H1 (cell line): ENCODE results near the gene ZNF618. TPM values are rescaled to one million over a fixed set of nuclear protein-coding genes. Genes with fewer than 3 reads are reported as not detected.

ENCODE experiments used
- CTCF ChIA-PET: fragments of 300-600 bp; sonication (Branson Sonifier 250); formaldehyde crosslinking; loops from one replicate; lab custom pipeline; 2021; ENCODE audit not compliant: partially characterized antibody; lab: Charles Lee
- POLR2A ChIA-PET: fragments of 300-600 bp; sonication (Branson Sonifier 250); formaldehyde crosslinking; loops from one replicate; lab custom pipeline; 2021; ENCODE audit warnings: inconsistent platforms; ENCODE audit not compliant: partially characterized antibody; lab: Charles Lee
- DNase-seq, 2 experiments: peaks; one replicate each; pipeline versions ENCODE4 v3.0.0 to v3.0.0-alpha.2; 2010 to 2022; ENCODE audit warnings: low spot score in 2 of 2, low read depth in 1 of 2, mixed read lengths in 1 of 2
- FAIRE-seq: peaks from 2 replicates; lab custom pipeline; 2011; peaks lifted over from hg19 to GRCh38; lab: Jason Lieb, UNC
- H2AFZ ChIP-seq: 2 replicates; pipeline ENCODE4 v1.8.1; 2012; ENCODE audit warnings: low read length, inconsistent platforms
- H2AK5ac ChIP-seq: 2 replicates; pipeline ENCODE4 v1.6.1; 2013; ENCODE audit warnings: low read depth, low read length
- H2BK120ac ChIP-seq: replicated peaks from 2 replicates; pipeline ENCODE3; 2013; ENCODE audit warnings: low read depth, low read length, inconsistent platforms
- H2BK12ac ChIP-seq: 2 replicates; pipeline ENCODE4 v1.6.1; 2013; ENCODE audit warnings: low read depth, low read length
- H2BK15ac ChIP-seq: 2 replicates; pipeline ENCODE4 v1.6.1; 2013; ENCODE audit warnings: low read length
- H2BK20ac ChIP-seq: 2 replicates; pipeline ENCODE4 v1.6.1; 2013; ENCODE audit warnings: low read length
- H2BK5ac ChIP-seq: 2 replicates; pipeline ENCODE4 v1.6.1; 2013; ENCODE audit warnings: low read depth, low read length
- H3K14ac ChIP-seq: 2 replicates; pipeline ENCODE4 v1.6.1; 2013; ENCODE audit warnings: inconsistent platforms; ENCODE audit not compliant: insufficient read length
- H3K18ac ChIP-seq: 2 replicates; pipeline ENCODE4 v1.6.1; 2013; ENCODE audit warnings: low read length; ENCODE audit errors: extremely low read depth
- H3K23ac ChIP-seq: 2 replicates; pipeline ENCODE4 v1.6.1; 2013; ENCODE audit warnings: inconsistent platforms; ENCODE audit not compliant: insufficient read length
- H3K23me2 ChIP-seq: 2 replicates; pipeline ENCODE4 v1.6.1; 2013; ENCODE audit warnings: low read depth, low read length
- H3K27ac ChIP-seq: 2 replicates; pipeline ENCODE4 v1.6.1; 2011; ENCODE audit warnings: low read depth, low read length, inconsistent platforms
- H3K27me3 ChIP-seq, 4 experiments: replicated peaks in 1 of 4; 1 replicate in 1 of 4; 2 replicates in 3 of 4; pipeline versions ENCODE4 v1.6.1 to v1.8.1; 2011 to 2013; ENCODE audit warnings: low read length in 3 of 4, mild to moderate bottlenecking in 3 of 4, inconsistent platforms in 2 of 4, mixed read lengths in 2 of 4, moderate library complexity in 1 of 4; ENCODE audit not compliant: control insufficient read depth in 3 of 4, insufficient read depth in 3 of 4; ENCODE audit errors: extremely low read depth in 1 of 4
- H3K36me3 ChIP-seq, 4 experiments: 2 replicates each; pipeline versions ENCODE4 v1.6.1 to v1.8.1; 2011 to 2013; ENCODE audit warnings: mild to moderate bottlenecking in 4 of 4, low read length in 3 of 4, moderate library complexity in 2 of 4, control low read depth in 1 of 4, inconsistent platforms in 1 of 4; ENCODE audit not compliant: insufficient read depth in 4 of 4, control insufficient read depth in 2 of 4
- H3K4ac ChIP-seq: replicated peaks from 2 replicates; pipeline ENCODE3; 2013; ENCODE audit warnings: low read length, low read depth, mixed read lengths, inconsistent platforms; ENCODE audit not compliant: insufficient read length
- H3K4me1 ChIP-seq, 4 experiments: replicated peaks in 1 of 4; 1 replicate in 1 of 4; 2 replicates in 3 of 4; pipeline versions ENCODE4 v1.6.1 to v1.8.1; 2011 to 2013; ENCODE audit warnings: low read length in 3 of 4, inconsistent platforms in 2 of 4, mixed read lengths in 1 of 4; ENCODE audit not compliant: insufficient read depth in 4 of 4, control insufficient read depth in 3 of 4
- H3K4me2 ChIP-seq, 2 experiments: 2 replicates each; pipeline versions ENCODE4 v1.6.1 to v1.8.1; 2011 to 2013; ENCODE audit warnings: low read depth in 2 of 2, low read length in 2 of 2, control low read depth in 1 of 2, inconsistent platforms in 1 of 2, mild to moderate bottlenecking in 1 of 2; ENCODE audit not compliant: insufficient read depth in 1 of 2
- H3K4me3 ChIP-seq, 4 experiments: fragments of 200-600, 300-600 bp in 1 of 4; sonication (generic), shearing (Covaris generic), sonication (Bioruptor Twin) in 1 of 4; 2 replicates each; pipeline versions ENCODE4 v1.5.1 to v1.8.1; 2011 to 2016; ENCODE audit warnings: low read length in 4 of 4, low read depth in 3 of 4, control low read depth in 2 of 4, inconsistent platforms in 2 of 4, mild to moderate bottlenecking in 2 of 4, mixed read lengths in 1 of 4, moderate library complexity in 1 of 4; ENCODE audit not compliant: insufficient read depth in 2 of 4; ENCODE audit errors: extremely low read depth in 1 of 4
- H3K56ac ChIP-seq: replicated peaks from 2 replicates; pipeline ENCODE3; 2013; ENCODE audit warnings: low read depth, mild to moderate bottlenecking, mixed read lengths, low read length, inconsistent platforms; ENCODE audit not compliant: insufficient read length
- H3K79me1 ChIP-seq: 2 replicates; pipeline ENCODE4 v1.6.1; 2013; ENCODE audit warnings: low read depth, low read length, control low read depth
- H3K79me2 ChIP-seq, 2 experiments: 2 replicates each; pipeline versions ENCODE4 v1.6.1 to v1.8.1; 2012 to 2013; ENCODE audit warnings: low read length in 2 of 2, mild to moderate bottlenecking in 2 of 2, inconsistent platforms in 1 of 2; ENCODE audit not compliant: insufficient read depth in 2 of 2, control insufficient read depth in 1 of 2
- H3K9ac ChIP-seq, 4 experiments: replicated peaks in 1 of 4; 1 replicate in 1 of 4; 2 replicates in 3 of 4; pipeline versions ENCODE4 v1.6.1 to v1.8.1; 2011 to 2013; ENCODE audit warnings: low read depth in 3 of 4, low read length in 3 of 4, control low read depth in 2 of 4, mild to moderate bottlenecking in 2 of 4, moderate library complexity in 2 of 4, inconsistent platforms in 1 of 4; ENCODE audit errors: extremely low read depth in 1 of 4
- H3K9me3 ChIP-seq, 2 experiments: 2 replicates each; pipeline versions ENCODE4 v1.6.1 to v1.8.1; 2012 to 2013; ENCODE audit warnings: mild to moderate bottlenecking in 2 of 2, moderate library complexity in 2 of 2, control low read depth in 1 of 2, inconsistent platforms in 1 of 2, low read depth in 1 of 2, low read length in 1 of 2, mixed read lengths in 1 of 2; ENCODE audit not compliant: insufficient read depth in 2 of 2
- H4K20me1 ChIP-seq, 2 experiments: replicated peaks in 1 of 2; 2 replicates each; pipeline versions ENCODE3 to v1.8.1; 2011 to 2013; ENCODE audit warnings: inconsistent platforms in 2 of 2, low read length in 2 of 2, mild to moderate bottlenecking in 1 of 2; ENCODE audit not compliant: insufficient read depth in 2 of 2, control insufficient read depth in 1 of 2
- H4K5ac ChIP-seq: 2 replicates; pipeline ENCODE4 v1.6.1; 2013; ENCODE audit warnings: low read length, low read depth, mixed read lengths, inconsistent platforms; ENCODE audit not compliant: insufficient read length
- H4K8ac ChIP-seq: 2 replicates; pipeline ENCODE4 v1.8.0; 2013; ENCODE audit warnings: mild to moderate bottlenecking, moderate library complexity, low read length, inconsistent platforms; ENCODE audit not compliant: insufficient read depth; ENCODE audit errors: extremely low read depth
- H4K91ac ChIP-seq: replicated peaks from 2 replicates; pipeline ENCODE3; 2013; ENCODE audit warnings: low read length, mixed read lengths, inconsistent platforms; ENCODE audit not compliant: insufficient read length
- CTBP2 ChIP-seq: IDR thresholded peaks from 2 replicates; pipeline ENCODE4 v1.7.0; 2011; ENCODE audit warnings: borderline replicate concordance, mild to moderate bottlenecking, moderate library complexity, mixed read lengths, low read length; ENCODE audit not compliant: insufficient read depth, insufficient read length
- WGBS, 2 experiments: shearing (Covaris generic) in 1 of 2; methylation state at CpG; one replicate each; pipeline versions ENCODE4 v1.1.6 to v1.1.7; 2013 to 2015; ENCODE audit warnings: low lambda C conversion rate in 2 of 2, mixed read lengths in 2 of 2, inconsistent platforms in 1 of 2, low coverage in 1 of 2, missing lambda C conversion rate in 1 of 2; ENCODE audit not compliant: insufficient replicate concordance in 2 of 2, insufficient coverage in 1 of 2, insufficient read length in 1 of 2; ENCODE audit errors: extremely low coverage in 1 of 2, missing lambda C conversion rate in 1 of 2; 5-methylcytosine and 5-hydroxymethylcytosine counted together
- polyA plus RNA-seq, 7 experiments: library from polyadenylated mRNA; depleted of rRNA in 3 of 7; stranded (reverse) in 5 of 7; unstranded in 2 of 7; fragments of >200 nt in 5 of 7; fragments of 200-250 nt in 2 of 7; gene quantifications; 1 replicate in 5 of 7; 2 replicates in 1 of 7; 4 replicates in 1 of 7; pipeline versions ENCODE4 v1.2.1 to v1.2.3, GENCODE V29; 2011 to 2013; ENCODE audit warnings: missing spikeins in 2 of 7, mixed read lengths in 2 of 7
- total RNA-seq: library from RNA; stranded (reverse); fragmentation: NEBNext Ultra II Directional; extraction: Animal tissue kit (Norgen Biotek cat#: 25700); gene quantifications from 2 replicates; pipeline ENCODE4 v1.2.1, GENCODE V29; 2021

The ZNF618 gene
- total and polyA plus RNA-seq, 2 of the 8 experiments (the other 6 are each of a cell fraction or from before 2014, with no cell fraction given), result 9.6 to 28.5 TPM

DNA sequence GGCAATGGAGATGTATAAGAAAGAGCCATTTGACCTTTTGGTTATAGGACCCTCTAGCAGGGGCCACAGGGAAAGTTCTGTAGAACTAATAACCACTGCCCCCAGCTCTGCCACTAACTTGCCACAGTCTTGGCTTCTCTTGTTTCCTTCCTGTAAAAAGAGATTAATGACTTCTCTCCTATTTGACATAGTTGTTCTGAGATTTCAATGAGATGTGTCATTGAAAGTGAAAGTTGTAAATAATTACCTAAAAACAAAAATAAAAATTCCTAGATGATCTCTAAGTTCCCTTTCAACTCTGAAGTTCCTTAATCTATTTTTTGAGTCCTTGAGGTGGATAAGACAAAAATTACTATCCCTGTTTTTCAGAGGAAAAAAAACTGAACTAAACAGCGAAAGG lies 224.4 kb downstream of the ZNF618 start:
- POLR2A ChIA-PET, result interaction anchor here (0.8 to 2.6 kb wide), 2 partner anchors 12 to 21 kb away, joined by 3 to 7 read pairs; no protein-coding TSS in a partner anchor
- CTCF ChIA-PET, result interaction anchor here (0.7 to 5.7 kb wide), 11 partner anchors 8 to 192 kb away, joined by 3 to 43 read pairs (median 6); partner anchors contain the start of gene COL27A1
- Histone ChIP-seq H4K5ac (no peak overlapping the region), H3K4me2 (no peak overlapping the region), H2BK120ac (no peak overlapping the region), H4K20me1 (no peaks in the 10 kb centered on the region), H3K23me2 (peaks cover 5% of the 10 kb centered on the region; the same call in 1 of the 2 replicates), H3K18ac (no peak overlapping the region), H3K27ac (no peak overlapping the region), H3K9ac (no peak overlapping the region), H4K8ac (no peak overlapping the region), H3K4me3 (no peak overlapping the region), H3K27me3 (peaks cover 2 to 27% (median 19%) of the 10 kb centered on the region in 4 experiments), H2AFZ (no peak overlapping the region), H3K79me1 (no peaks in the 10 kb centered on the region), H3K56ac (no peak overlapping the region), H3K4me1 (peaks cover 0 to 16% (median 10%) of the 10 kb centered on the region in 4 experiments; a peak in 6 of 7 replicates), H2BK12ac (no peak overlapping the region), H3K4ac (no peak overlapping the region), H2BK5ac (no peak overlapping the region), H3K9me3 (peaks cover 0 to 2% of the 10 kb centered on the region in 2 experiments; a peak in 1 of 4 replicates), H2BK20ac (no peak overlapping the region), H3K23ac (no peak overlapping the region), H3K36me3 (no peaks in the 10 kb centered on the region), H2BK15ac (no peak overlapping the region), H3K79me2 (no peaks in the 10 kb centered on the region), H4K91ac (no peak overlapping the region), H3K14ac (no peak overlapping the region), H2AK5ac (no peak overlapping the region)
- 71% methylated on average over 1 of the region's 1 CpG; no CpG with 5 or more reads in 1 of the 2 experiments for WGBS, 2 experiments
- TF ChIP-seq CTBP2, result no peak
- DNase-seq (no peak), FAIRE-seq (no peak)
